Neural cell (in vitro differentiated cells): ENCODE data around the gene TMEM167B. TPM values are rescaled to one million over a fixed set of nuclear protein-coding genes. Genes with fewer than 3 reads are reported as not detected.

ENCODE experiments used
- H2AFZ ChIP-seq: fragments of 200-600, 300-800 bp; sonication (generic), shearing (Covaris generic); 2 replicates; pipeline ENCODE4 v1.6.0; 2014; ENCODE audit warnings: low read depth, mild to moderate bottlenecking, antibody characterized with exemption, low read length, moderate library complexity
- H3F3A ChIP-seq: fragments of 200-600 bp; shearing (Covaris generic); 2 replicates; pipeline ENCODE4 v1.6.1; 2016; ENCODE audit warnings: mild to moderate bottlenecking, moderate library complexity, mixed read lengths, antibody characterized with exemption, low read length; ENCODE audit not compliant: insufficient read depth, poor library complexity, severe bottlenecking
- H3K27ac ChIP-seq: fragments of 200-600, 300-800 bp; sonication (generic), shearing (Covaris generic); 2 replicates; pipeline ENCODE4 v1.5.1; 2014; ENCODE audit warnings: mild to moderate bottlenecking, low read length, moderate library complexity
- H3K27me3 ChIP-seq: fragments of 300-800, 200-600 bp; sonication (generic), shearing (Covaris generic); 2 replicates; pipeline ENCODE4 v1.6.0; 2014; ENCODE audit warnings: mild to moderate bottlenecking, low read depth, low read length, moderate library complexity; ENCODE audit not compliant: insufficient read depth
- H3K36me3 ChIP-seq: fragments of 300-800, 200-600 bp; sonication (generic), shearing (Covaris generic); 2 replicates; pipeline ENCODE4 v1.5.1; 2014; ENCODE audit warnings: mild to moderate bottlenecking, antibody characterized with exemption, low read length, moderate library complexity; ENCODE audit not compliant: insufficient read depth
- H3K4me2 ChIP-seq: fragments of 300-800, 200-600 bp; sonication (generic), shearing (Covaris generic); 2 replicates; pipeline ENCODE4 v1.6.0; 2014; ENCODE audit warnings: mild to moderate bottlenecking, low read length
- H3K4me3 ChIP-seq: fragments of 300-800, 200-600 bp; sonication (generic), shearing (Covaris generic); 2 replicates; pipeline ENCODE4 v1.5.1; 2014; ENCODE audit warnings: mild to moderate bottlenecking, low read length, moderate library complexity
- H3K79me2 ChIP-seq: fragments of 200-600 bp; shearing (Covaris generic); replicated peaks from 2 replicates; pipeline ENCODE4 v1.6.0; 2014; ENCODE audit warnings: mild to moderate bottlenecking, low read length, moderate library complexity; ENCODE audit not compliant: insufficient read depth
- H3K9ac ChIP-seq: fragments of 300-800, 200-600 bp; sonication (generic), shearing (Covaris generic); 2 replicates; pipeline ENCODE4 v1.6.1; 2016; ENCODE audit warnings: mild to moderate bottlenecking, low read length, mixed read lengths
- H3K9me2 ChIP-seq: fragments of 200-600 bp; shearing (Covaris generic); 2 replicates; pipeline ENCODE4 v1.6.1; 2016; ENCODE audit warnings: mild to moderate bottlenecking, low read length, mixed read lengths; ENCODE audit not compliant: insufficient read depth
- H3K9me3 ChIP-seq: fragments of 200-600, 300-800 bp; sonication (generic), shearing (Covaris generic); 2 replicates; pipeline ENCODE4 v1.6.1; 2016; ENCODE audit warnings: mild to moderate bottlenecking, mixed run types, low read length, moderate library complexity, mixed read lengths
- H4K20me1 ChIP-seq: fragments of 200-600 bp; shearing (Covaris generic); 2 replicates; pipeline ENCODE4 v1.6.1; 2016; ENCODE audit warnings: mild to moderate bottlenecking, mixed run types; ENCODE audit not compliant: insufficient read depth
- CTCF ChIP-seq: fragments of 450-650 bp; IDR thresholded peaks from 2 replicates; pipeline ENCODE4 v1.5.1; 2014; ENCODE audit warnings: antibody characterized with exemption, mild to moderate bottlenecking, moderate library complexity; ENCODE audit not compliant: poor library complexity, severe bottlenecking
- EP300 ChIP-seq: fragments of 450-650 bp; conservative IDR thresholded peaks from 2 replicates; pipeline ENCODE4 v1.6.1; 2014; ENCODE audit warnings: antibody characterized with exemption, mild to moderate bottlenecking, moderate library complexity; ENCODE audit not compliant: poor library complexity, severe bottlenecking
- EZH2 ChIP-seq: fragments of 200-600, 300-800 bp; shearing (Covaris generic), sonication (generic); IDR thresholded peaks from 2 replicates; pipeline ENCODE4 v1.6.1; 2014; ENCODE audit warnings: antibody characterized with exemption, low read length, borderline replicate concordance, mild to moderate bottlenecking; ENCODE audit not compliant: insufficient read depth, poor library complexity, severe bottlenecking
- MXI1 ChIP-seq: fragments of 450-650 bp; conservative IDR thresholded peaks from 2 replicates; pipeline ENCODE4 v1.6.1; 2014; ENCODE audit warnings: antibody characterized with exemption, mild to moderate bottlenecking; ENCODE audit not compliant: poor library complexity, severe bottlenecking
- POLR2AphosphoS5 ChIP-seq: IDR thresholded peaks from 2 replicates; pipeline ENCODE4 v1.6.1; 2012
- RAD21 ChIP-seq: fragments of 450-650 bp; conservative IDR thresholded peaks from 2 replicates; pipeline ENCODE4 v1.6.1; 2014; ENCODE audit warnings: antibody characterized with exemption, mild to moderate bottlenecking, moderate library complexity
- REST ChIP-seq: IDR thresholded peaks from 2 replicates; pipeline ENCODE4 v1.6.1; 2012; ENCODE audit warnings: borderline replicate concordance
- SMC3 ChIP-seq: fragments of 450-650 bp; conservative IDR thresholded peaks from 2 replicates; pipeline ENCODE4 v1.6.1; 2014; ENCODE audit warnings: antibody characterized with exemption, mild to moderate bottlenecking, moderate library complexity; ENCODE audit not compliant: poor library complexity
- TAF1 ChIP-seq: IDR thresholded peaks from 2 replicates; pipeline ENCODE4 v1.6.1; 2012; ENCODE audit warnings: low read depth
- polyA plus RNA-seq: library from polyadenylated mRNA; depleted of rRNA; stranded (reverse); fragments of >200 nt; gene quantifications from 2 replicates; pipeline ENCODE4 v1.2.3, GENCODE V29; 2014

Gene TMEM167B
- polyA plus RNA-seq, 1 donor from 2014 or later: 53.9 TPM

- Histone ChIP-seq H3K4me2 (no peak overlapping the region), H2AFZ (no peak overlapping the region), H4K20me1 (no peaks in the 10 kb centered on the region), H3K4me3 (no peak overlapping the region), H3K9ac (no peak overlapping the region), H3K9me2 (no peaks in the 10 kb centered on the region), H3K36me3 (no peaks in the 10 kb centered on the region), H3K27ac (no peak overlapping the region), H3K9me3 (no peaks in the 10 kb centered on the region), H3K79me2 (peaks cover 10% of the 10 kb centered on the region), H3F3A (no peaks in the 10 kb centered on the region), H3K27me3 (no peaks in the 10 kb centered on the region)
- TF ChIP-seq MXI1 (no peak), CTCF (no peak), TAF1 (no peak), RAD21 (no peak), EZH2 (no peak), EP300 (no peak), REST (no peak), SMC3 (no peak), POLR2AphosphoS5 (no peak)
These were observed 14.0 kb downstream of the TMEM167B start for GRCh38 chr1:109104364-109105151.

- Histone ChIP-seq H3K4me3 (no peak overlapping the region), H3K9ac (no peak overlapping the region), H3K9me2 (no peaks in the 10 kb centered on the region), H3K27me3 (no peaks in the 10 kb centered on the region), H3K27ac (no peak overlapping the region), H3K9me3 (no peaks in the 10 kb centered on the region), H3F3A (no peaks in the 10 kb centered on the region), H3K36me3 (no peaks in the 10 kb centered on the region), H3K79me2 (peaks cover 7% of the 10 kb centered on the region), H2AFZ (no peak overlapping the region), H4K20me1 (no peaks in the 10 kb centered on the region), H3K4me2 (no peak overlapping the region)
- no peak for TF ChIP-seq MXI1
- no peak for TF ChIP-seq REST
- TF ChIP-seq TAF1: no peak
- TF ChIP-seq POLR2AphosphoS5: no peak
- no peak for TF ChIP-seq RAD21
- no peak for TF ChIP-seq EP300
- no peak for TF ChIP-seq EZH2
- no peak for TF ChIP-seq CTCF
- TF ChIP-seq SMC3: no peak
These were observed 15.3 kb downstream of the TMEM167B start for GRCh38 chr1:109105881-109106280.
